Mammary epithelial cell (primary cell): ENCODE measurements around the gene SPHK1.

Experiments used
- EZH2 ChIP-seq: IDR thresholded peaks from 2 replicates; pipeline ENCODE4 v1.6.1; 2012; ENCODE audit warnings: low read length, inconsistent platforms, borderline replicate concordance
- TF ChIP-seq, protein P1 (sequence below), 2 donors: IDR thresholded peaks in 1 of 2; conservative IDR thresholded peaks in 1 of 2; 2 replicates each; pipeline ENCODE4 v1.5.1; 2011 to 2012; ENCODE audit warnings: inconsistent platforms in 2 of 2, low read length in 2 of 2, mild to moderate bottlenecking in 2 of 2, control low read depth in 1 of 2, low read depth in 1 of 2; ENCODE audit not compliant: insufficient read depth in 1 of 2; ENCODE audit errors: extremely low read depth in 1 of 2

DNA sequence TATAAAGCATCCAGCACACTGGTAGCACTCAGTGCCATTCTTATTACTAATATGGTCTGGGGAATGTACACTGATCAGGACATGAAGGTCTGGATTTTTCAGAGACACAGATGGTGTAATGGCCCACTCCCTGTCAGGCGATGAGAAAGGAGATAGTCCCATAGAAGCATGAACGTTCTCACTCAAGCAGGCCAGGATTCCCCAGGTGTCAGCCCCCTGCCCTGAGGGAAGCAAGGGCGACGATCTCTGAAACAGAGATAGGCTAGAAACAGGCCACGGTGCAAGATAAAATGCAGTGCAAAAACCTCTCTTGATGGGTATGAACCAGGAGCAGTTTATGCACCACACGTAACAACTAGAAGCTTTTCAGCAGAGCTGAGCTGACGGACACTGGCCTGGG lies 41.3 kb upstream of the SPHK1 start:
- TF ChIP-seq, protein P1, sequence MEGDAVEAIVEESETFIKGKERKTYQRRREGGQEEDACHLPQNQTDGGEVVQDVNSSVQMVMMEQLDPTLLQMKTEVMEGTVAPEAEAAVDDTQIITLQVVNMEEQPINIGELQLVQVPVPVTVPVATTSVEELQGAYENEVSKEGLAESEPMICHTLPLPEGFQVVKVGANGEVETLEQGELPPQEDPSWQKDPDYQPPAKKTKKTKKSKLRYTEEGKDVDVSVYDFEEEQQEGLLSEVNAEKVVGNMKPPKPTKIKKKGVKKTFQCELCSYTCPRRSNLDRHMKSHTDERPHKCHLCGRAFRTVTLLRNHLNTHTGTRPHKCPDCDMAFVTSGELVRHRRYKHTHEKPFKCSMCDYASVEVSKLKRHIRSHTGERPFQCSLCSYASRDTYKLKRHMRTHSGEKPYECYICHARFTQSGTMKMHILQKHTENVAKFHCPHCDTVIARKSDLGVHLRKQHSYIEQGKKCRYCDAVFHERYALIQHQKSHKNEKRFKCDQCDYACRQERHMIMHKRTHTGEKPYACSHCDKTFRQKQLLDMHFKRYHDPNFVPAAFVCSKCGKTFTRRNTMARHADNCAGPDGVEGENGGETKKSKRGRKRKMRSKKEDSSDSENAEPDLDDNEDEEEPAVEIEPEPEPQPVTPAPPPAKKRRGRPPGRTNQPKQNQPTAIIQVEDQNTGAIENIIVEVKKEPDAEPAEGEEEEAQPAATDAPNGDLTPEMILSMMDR (conservative IDR thresholded peaks at IDR 0.05 in 1 of 2, IDR thresholded peaks at IDR 0.05 in 1 of 2; ENCODE audit: extremely low read depth in 1 of 2, insufficient read depth in 1 of 2, low read depth in 1 of 2, low read length in 2 of 2): no peak
- no peak for TF ChIP-seq EZH2
